BLaER1 (cell line): ENCODE results near the gene FCRL5.
A peak's percentile ranks its signal among the peaks of the same experiment; 100 is the strongest.
"Not testable (repeated sequence)": the region's sequence is repeated elsewhere in the genome, so short reads cannot be mapped to it uniquely, and the experiment has no call there.

Experiments used
- H3K27ac ChIP-seq: shearing (Covaris generic); formaldehyde crosslinking; 2 replicates; pipeline ENCODE4 v1.8.1; 2022
- H3K27me3 ChIP-seq: shearing (Covaris generic); formaldehyde crosslinking; 2 replicates; pipeline ENCODE4 v1.8.1; 2022
- H3K36me3 ChIP-seq: shearing (Covaris generic); formaldehyde crosslinking; 2 replicates; pipeline ENCODE4 v1.8.1; 2022
- H3K4me1 ChIP-seq: shearing (Covaris generic); formaldehyde crosslinking; 2 replicates; pipeline ENCODE4 v1.8.1; 2022
- H3K4me2 ChIP-seq: shearing (Covaris generic); formaldehyde crosslinking; 2 replicates; pipeline ENCODE4 v1.8.1; 2022
- H3K4me3 ChIP-seq: shearing (Covaris generic); formaldehyde crosslinking; 2 replicates; pipeline ENCODE4 v1.8.1; 2022
- H3K9ac ChIP-seq: shearing (Covaris generic); formaldehyde crosslinking; 2 replicates; pipeline ENCODE4 v1.8.1; 2022
- H3K9me3 ChIP-seq: shearing (Covaris generic); formaldehyde crosslinking; 2 replicates; pipeline ENCODE4 v1.8.1; 2022
- H4K20me1 ChIP-seq: shearing (Covaris generic); formaldehyde crosslinking; 2 replicates; pipeline ENCODE4 v1.8.1; 2022
- Cebpa-rat ChIP-seq: shearing (Covaris generic); IDR thresholded peaks from 2 replicates; pipeline ENCODE4 v1.8.1; 2022

The FCRL5 gene

DNA sequence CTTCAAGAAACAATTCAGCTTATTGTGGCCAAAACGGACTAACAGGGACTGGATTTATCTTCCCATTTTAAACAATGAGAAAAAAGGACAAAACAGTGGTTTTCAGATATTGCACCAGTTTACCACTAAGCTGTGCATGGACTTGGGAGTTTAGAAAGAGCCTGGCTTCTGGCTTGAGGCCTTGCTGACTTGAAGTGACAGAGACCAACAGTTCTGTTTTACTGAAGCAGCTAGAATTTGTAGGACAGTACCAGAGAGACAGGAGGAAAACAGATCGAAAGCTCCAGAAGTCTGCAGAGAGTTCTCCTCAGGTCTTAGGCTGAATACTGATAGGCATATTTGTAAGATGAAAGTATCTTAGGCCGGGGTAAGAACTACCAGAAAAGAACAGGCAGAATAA lies 25.1 kb upstream of the FCRL5 start:
- Histone ChIP-seq H3K9me3 (no peaks in the 10 kb centered on the region), H3K36me3 (no peaks in the 10 kb centered on the region), H3K27ac (no peak overlapping the region), H4K20me1 (no peaks in the 10 kb centered on the region), H3K4me2 (no peak overlapping the region), H3K27me3 (no peaks in the 10 kb centered on the region), H3K9ac (no peak overlapping the region), H3K4me1 (peaks cover 21% of the 10 kb centered on the region), H3K4me3 (no peak overlapping the region)
- no peak for TF ChIP-seq Cebpa-rat

DNA sequence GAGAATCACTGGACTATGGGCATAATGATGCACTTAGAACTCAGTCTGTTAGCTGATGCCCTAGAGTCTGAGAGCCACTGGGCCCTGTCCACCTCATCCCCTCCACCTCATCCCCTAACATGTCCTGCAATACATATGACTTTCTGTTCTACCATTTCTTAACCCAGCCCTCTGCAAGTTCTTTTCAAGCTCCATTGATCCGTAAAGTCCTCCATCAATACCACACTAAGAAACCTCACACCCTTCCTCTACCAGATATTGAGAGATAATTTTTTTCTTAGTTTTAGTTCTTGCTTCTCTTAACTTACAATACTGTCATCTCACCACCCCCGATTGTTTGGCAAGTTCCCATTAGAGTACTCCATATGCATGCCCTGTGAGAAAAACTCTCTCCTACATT lies 23.4 kb upstream of the FCRL5 start:
- Histone ChIP-seq H3K9ac (no peak overlapping the region), H3K27me3 (no peaks in the 10 kb centered on the region), H3K36me3 (no peaks in the 10 kb centered on the region), H3K4me3 (no peak overlapping the region), H3K4me1 (peaks cover 21% of the 10 kb centered on the region), H4K20me1 (no peaks in the 10 kb centered on the region), H3K9me3 (no peaks in the 10 kb centered on the region), H3K4me2 (peak overlapping the region; percentile 44), H3K27ac (no peak overlapping the region)
- TF ChIP-seq Cebpa-rat: no peak

DNA sequence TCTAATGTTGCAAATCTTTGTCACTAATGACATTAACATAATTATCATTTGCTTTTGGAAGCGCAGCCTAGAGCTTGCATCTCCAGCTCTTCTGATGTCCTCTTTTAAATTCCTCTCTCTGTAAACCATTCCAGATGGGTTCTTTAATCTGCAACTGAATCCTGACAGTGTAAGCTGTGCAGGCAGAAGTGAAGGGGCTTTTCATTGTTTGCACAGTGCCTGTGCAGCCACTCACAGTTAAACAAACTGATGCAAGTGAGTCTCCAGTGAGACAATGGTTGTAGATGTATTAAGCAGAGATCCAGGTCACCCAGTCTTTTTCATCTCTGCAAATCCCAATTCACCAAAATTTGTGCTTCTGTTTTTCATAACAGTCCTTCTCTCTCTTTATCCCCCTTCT lies 22.5 kb upstream of the FCRL5 start:
- no peak overlapping the region for H3K4me2 ChIP-seq
- no peak overlapping the region for H3K27ac ChIP-seq
- H3K4me1 ChIP-seq: peaks cover 21% of the 10 kb centered on the region
- H4K20me1 ChIP-seq: no peaks in the 10 kb centered on the region
- no peaks in the 10 kb centered on the region for H3K36me3 ChIP-seq
- H3K4me3 ChIP-seq: no peak overlapping the region
- no peaks in the 10 kb centered on the region for H3K27me3 ChIP-seq
- TF ChIP-seq Cebpa-rat: no peak
- H3K9ac ChIP-seq: no peak overlapping the region
- no peaks in the 10 kb centered on the region for H3K9me3 ChIP-seq

DNA sequence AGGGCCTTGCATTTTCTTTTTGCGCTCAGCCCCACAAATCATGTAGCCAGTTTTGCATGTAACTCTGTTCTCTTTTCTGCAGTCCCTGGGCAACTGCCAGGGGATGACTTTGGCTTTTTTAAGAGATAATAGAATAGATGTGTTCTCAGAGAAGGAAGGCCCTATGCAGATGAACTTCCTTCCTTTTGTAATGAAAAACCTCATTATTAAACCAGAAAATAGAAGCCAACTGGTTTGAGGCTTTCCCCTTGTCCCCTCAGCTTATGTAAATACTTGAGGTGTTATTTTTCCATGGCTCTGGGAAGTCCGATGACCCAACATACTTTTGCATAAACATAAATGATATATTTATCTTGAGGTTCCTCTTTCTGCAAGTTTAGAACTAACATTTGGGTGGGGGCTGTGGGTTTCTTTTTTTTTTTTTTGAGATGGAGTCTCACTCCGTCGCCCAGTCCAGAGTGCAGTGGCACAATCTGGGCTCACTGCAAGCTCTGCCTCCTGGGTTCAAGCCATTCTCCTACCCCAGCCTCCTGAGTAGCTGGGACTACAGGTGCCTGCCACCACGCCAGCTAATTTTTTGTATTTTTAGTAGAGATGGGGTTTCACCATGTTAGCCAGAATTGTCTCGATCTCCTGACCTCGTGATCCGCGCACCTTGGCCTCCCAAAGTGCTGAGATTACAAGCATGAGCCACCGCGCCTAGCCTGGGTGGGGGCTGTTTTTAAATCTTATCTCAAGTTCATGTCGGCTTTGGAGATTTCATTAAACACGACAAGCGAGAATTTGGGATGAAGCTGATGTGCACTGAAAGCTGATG lies 14.4 kb upstream of the FCRL5 start:
- no peak overlapping the region for H3K4me3 ChIP-seq
- no peaks in the 10 kb centered on the region for H4K20me1 ChIP-seq
- peak overlapping the region; percentile 21; the same call in 1 of the 2 replicates for H3K9ac ChIP-seq
- TF ChIP-seq Cebpa-rat: no peak
- peak overlapping the region; percentile 38; the same call in 1 of the 2 replicates for H3K27ac ChIP-seq
- H3K27me3 ChIP-seq: no peaks in the 10 kb centered on the region
- no peaks in the 10 kb centered on the region for H3K9me3 ChIP-seq
- H3K4me1 ChIP-seq: peaks cover 62% of the 10 kb centered on the region
- H3K4me2 ChIP-seq: peak overlapping the region; percentile 72
- H3K36me3 ChIP-seq: no peaks in the 10 kb centered on the region

DNA sequence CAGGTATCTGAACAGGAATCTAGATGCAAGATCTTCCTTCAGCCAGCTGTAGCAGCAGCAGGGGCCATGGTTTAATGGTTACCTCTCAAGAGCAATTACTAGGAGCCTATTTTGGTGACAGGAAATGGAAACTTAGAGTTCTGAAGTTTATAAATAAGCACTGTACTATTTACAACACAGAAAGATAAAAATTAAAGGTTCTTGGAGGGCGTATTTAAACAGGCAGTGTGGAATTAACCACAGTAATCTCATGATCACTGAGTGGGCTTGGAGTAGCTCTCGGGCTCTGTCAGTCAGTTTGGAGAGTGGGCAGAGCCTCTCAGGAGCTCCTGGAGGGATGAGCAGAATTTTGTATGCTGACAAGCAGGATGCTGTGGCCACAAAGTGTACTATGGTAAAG lies 10.2 kb upstream of the FCRL5 start:
- TF ChIP-seq Cebpa-rat: no peak
- no peaks in the 10 kb centered on the region for H3K9me3 ChIP-seq
- no peaks in the 10 kb centered on the region for H3K27me3 ChIP-seq
- no peaks in the 10 kb centered on the region for H4K20me1 ChIP-seq
- H3K4me1 ChIP-seq: peaks cover 63% of the 10 kb centered on the region
- no peak overlapping the region for H3K27ac ChIP-seq
- H3K9ac ChIP-seq: no peak overlapping the region; the same call in 1 of the 2 replicates
- H3K4me3 ChIP-seq: no peak overlapping the region
- H3K4me2 ChIP-seq: peak overlapping the region; percentile 68
- H3K36me3 ChIP-seq: no peaks in the 10 kb centered on the region

DNA sequence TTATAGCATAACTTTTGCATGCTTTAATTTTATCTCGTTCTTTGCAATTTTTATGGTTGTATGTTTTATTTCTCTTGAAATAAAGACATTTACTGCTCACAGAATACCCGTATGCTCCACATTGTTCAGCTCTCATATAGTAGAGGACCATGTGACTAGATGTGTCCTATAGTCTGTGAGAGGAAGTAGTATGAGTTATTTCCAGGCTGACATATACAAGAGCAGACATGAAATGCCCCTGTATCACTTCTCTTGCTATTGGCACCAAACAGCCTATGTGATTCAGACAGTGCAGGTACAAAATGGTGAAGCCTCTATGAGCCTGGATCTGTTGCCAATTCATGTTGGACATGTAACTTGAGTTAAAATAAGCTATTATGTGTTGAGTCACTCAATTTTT lies 5.8 kb upstream of the FCRL5 start:
- Histone ChIP-seq H4K20me1 (no peaks in the 10 kb centered on the region), H3K4me1 (peaks cover 29% of the 10 kb centered on the region), H3K9me3 (no peaks in the 10 kb centered on the region), H3K9ac (no peak overlapping the region), H3K27ac (no peak overlapping the region), H3K4me3 (no peak overlapping the region), H3K27me3 (no peaks in the 10 kb centered on the region), H3K4me2 (no peak overlapping the region), H3K36me3 (no peaks in the 10 kb centered on the region)
- no peak for TF ChIP-seq Cebpa-rat

DNA sequence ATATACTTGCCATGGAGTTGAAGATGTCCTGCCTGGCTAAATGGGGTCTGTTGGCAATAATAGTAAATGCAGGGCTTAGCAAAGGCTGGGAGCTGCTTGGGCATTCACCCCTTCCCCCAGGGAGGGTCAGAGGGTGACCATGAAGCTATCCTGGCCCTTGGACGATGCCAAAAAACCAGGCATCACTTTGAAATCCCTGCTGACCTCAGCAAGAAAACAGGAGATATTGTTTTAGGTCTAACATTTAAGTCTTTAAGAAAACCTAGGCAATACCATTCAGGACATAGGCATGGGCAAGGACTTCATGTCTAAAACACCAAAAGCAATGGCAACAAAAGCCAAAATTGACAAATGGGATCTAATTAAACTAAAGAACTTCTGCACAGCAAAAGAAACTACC lies 4.2 kb downstream of the FCRL5 start:
- H3K4me3 ChIP-seq, H3K36me3 ChIP-seq, H3K4me2 ChIP-seq, H3K27me3 ChIP-seq, H3K27ac ChIP-seq, H4K20me1 ChIP-seq, H3K9me3 ChIP-seq, H3K9ac ChIP-seq: not testable (repeated sequence)
- peaks cover 21% of the 10 kb centered on the region for H3K4me1 ChIP-seq

DNA sequence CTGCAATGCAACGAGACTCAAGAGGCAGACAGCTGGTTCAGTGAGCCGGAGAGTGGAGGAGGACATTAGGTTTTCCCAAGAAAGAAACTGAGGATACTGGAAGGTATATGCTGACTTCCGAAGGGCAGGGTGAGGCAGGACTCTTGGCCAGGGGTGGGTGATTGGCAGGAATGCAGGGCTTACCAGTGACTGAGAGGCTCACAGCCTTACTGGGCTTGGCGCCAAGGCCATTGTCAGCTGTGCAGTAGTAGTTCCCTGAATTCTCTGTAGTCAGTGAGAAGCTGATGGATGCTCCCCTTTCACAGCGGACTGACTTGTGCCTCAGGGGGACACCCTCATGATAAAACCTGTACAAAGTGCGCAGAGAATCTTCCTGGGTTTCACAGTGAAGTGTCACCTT lies 9.6 kb downstream of the FCRL5 start:
- Histone ChIP-seq H3K9me3 (no peaks in the 10 kb centered on the region), H3K4me1 (no peaks in the 10 kb centered on the region), H3K4me2 (no peak overlapping the region), H3K36me3 (no peaks in the 10 kb centered on the region), H4K20me1 (no peaks in the 10 kb centered on the region), H3K9ac (no peak overlapping the region), H3K4me3 (no peak overlapping the region), H3K27ac (no peak overlapping the region), H3K27me3 (no peaks in the 10 kb centered on the region)
- TF ChIP-seq Cebpa-rat: no peak

DNA sequence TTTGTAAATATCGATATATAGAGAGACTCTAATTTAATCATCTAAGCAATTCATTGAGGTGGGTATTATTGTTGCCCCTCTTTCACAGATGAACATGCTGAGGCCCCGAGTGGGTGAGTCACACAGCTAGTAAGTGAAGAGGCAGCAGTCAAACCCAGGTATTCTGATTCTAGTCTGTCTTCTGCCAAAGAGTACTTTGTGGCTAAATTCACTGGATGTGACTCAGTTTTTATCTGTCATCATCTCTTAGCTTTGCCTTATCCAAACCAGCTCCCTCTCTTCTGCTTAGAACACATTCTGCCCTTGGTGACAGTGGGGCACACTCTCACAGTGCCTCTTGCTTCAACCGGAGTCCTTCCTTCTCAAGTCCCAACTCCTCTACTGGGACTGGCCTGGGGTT lies 11.5 kb downstream of the FCRL5 start:
- Histone ChIP-seq H4K20me1 (no peaks in the 10 kb centered on the region), H3K27me3 (no peaks in the 10 kb centered on the region), H3K4me2 (no peak overlapping the region), H3K4me3 (no peak overlapping the region), H3K9me3 (peaks cover 4% of the 10 kb centered on the region; the same call in 1 of the 2 replicates), H3K4me1 (no peaks in the 10 kb centered on the region), H3K27ac (no peak overlapping the region), H3K36me3 (no peaks in the 10 kb centered on the region), H3K9ac (no peak overlapping the region)
- TF ChIP-seq Cebpa-rat: no peak

DNA sequence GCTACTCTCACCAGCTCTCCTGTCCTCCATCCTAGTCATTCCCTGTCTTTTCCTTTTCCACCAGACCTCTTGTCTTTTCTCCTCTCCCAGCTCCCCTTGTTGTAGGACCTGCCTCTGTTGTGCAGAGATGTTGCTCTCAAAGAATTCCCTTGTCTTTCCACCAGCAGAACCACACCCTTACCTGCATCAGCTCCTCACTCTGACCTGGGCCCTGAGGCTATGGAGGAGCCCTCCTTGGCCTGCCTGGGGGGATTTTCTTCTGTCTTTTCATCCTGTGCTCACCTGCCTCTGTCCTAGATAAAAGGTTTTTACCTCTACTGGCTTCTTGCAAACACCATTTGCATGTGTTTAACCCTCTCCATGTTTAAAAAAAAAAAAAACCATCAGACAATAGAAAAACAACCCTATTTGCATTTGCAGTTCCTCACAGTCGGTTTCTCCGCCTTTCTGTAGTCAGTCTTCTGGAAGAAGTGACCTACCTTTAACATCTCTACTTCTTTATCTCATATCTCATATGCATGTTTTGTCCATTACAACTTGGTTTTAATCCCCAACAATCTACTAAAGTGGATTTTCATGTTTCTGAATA lies 12.1 kb downstream of the FCRL5 start:
- peaks cover 4% of the 10 kb centered on the region; the same call in 1 of the 2 replicates for H3K9me3 ChIP-seq
- no peak overlapping the region for H3K9ac ChIP-seq
- no peak overlapping the region for H3K4me3 ChIP-seq
- no peak for TF ChIP-seq Cebpa-rat
- no peaks in the 10 kb centered on the region for H4K20me1 ChIP-seq
- H3K27me3 ChIP-seq: no peaks in the 10 kb centered on the region
- no peaks in the 10 kb centered on the region for H3K36me3 ChIP-seq
- no peak overlapping the region for H3K27ac ChIP-seq
- no peak overlapping the region for H3K4me2 ChIP-seq
- H3K4me1 ChIP-seq: no peaks in the 10 kb centered on the region
